ENCODE results near the gene VENTX.

VENTX gene

GRCh38 chr10:133277277-133277992 is 39.8 kb downstream of the VENTX start:
- no peak overlapping the region for H3K4me3 ChIP-seq (replicated peaks in 1 of 2; ENCODE audit: low read depth in 2 of 2, low read length in 2 of 2)
- DNase-seq (ENCODE audit: low read depth in 2 of 2): no peak
- TF ChIP-seq CTCF (IDR thresholded peaks at IDR 0.05; ENCODE audit: low read depth, low read length): no peak

DNA sequence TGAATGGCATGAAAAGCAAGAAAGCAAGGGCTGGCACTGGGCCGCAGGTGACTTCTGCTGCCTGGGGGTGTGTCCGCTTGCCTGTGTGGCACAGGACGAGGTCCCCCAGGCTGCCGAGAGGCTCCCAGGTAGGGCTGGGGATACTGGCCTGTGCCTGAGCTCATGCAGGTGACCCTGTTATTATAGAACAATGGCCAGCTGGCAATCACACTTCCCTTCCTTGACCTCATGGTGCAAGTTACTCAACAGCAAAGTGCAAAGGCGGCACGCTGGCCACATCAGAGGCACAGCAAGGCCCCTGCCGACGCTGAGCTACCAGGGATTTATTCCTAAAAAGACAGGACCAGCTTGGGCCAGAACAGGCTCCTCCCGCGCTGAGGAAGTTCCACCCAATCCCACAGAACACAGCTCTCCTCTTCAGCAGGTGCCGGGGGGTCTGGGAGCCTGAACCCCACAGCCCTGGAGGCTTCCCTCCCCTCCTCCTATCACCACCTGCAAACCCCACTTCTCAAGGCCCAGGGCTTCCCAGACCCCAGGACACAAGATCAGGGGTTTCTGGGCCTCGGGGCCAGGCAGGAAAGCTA is 40.4 kb downstream of the VENTX start:
- no peak for DNase-seq (ENCODE audit: low read depth in 2 of 2)
- H3K4me3 ChIP-seq (replicated peaks in 1 of 2; ENCODE audit: low read depth in 2 of 2, low read length in 2 of 2): no peak overlapping the region
- TF ChIP-seq CTCF (IDR thresholded peaks at IDR 0.05; ENCODE audit: low read depth, low read length): no peak

- peak; percentile 44 to 45 for DNase-seq (ENCODE audit: low read depth in 2 of 2)
- H3K4me3 ChIP-seq (replicated peaks in 1 of 2; ENCODE audit: low read depth in 2 of 2, low read length in 2 of 2): no peak overlapping the region
- no peak for TF ChIP-seq CTCF (IDR thresholded peaks at IDR 0.05; ENCODE audit: low read depth, low read length)
Observed at GRCh38 chr10:133278577-133279265, 41.1 kb downstream of the VENTX start.

DNA sequence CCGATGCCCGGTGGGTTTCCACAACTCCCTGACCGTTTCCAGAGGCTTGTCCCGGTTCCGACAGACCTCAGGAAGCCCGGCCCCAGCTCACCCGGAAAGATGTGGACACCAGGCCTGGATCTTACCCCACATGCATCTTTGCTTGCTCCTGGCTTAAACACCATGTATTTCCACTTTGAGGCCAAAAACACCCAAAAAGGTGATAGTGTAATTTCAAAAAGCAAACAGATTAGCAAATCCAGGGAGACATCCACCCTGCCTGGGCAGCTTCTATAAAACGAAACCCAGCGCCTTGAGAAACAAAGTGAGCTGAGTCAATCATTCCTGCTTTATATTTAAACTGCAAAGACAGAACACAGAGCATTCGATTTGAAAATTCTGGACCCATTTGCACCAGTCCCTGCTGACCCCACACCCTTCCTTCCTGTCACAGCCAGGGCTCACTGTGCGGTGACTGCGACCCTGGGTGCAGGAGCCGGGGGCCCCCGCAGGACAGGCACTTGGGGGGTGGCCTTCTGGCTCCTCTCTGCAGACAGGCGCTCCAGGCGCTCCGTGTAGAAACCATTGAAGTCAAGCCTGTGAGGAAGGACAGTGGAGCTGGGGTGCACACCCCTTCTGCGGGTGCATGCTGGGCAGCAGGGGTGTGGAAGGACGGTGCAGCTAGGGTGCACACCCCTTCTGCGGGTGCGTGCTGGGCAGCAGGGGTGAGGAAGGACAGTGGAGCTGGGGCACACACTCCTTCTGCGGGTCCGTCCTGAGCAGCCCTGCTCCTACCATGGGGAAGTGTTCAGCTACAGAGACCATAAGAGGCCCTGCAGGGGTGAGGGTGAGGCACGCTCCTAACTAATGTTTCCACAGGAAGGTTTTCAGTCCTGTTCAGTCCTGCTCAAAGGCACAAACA is 41.9 kb downstream of the VENTX start:
- TF ChIP-seq CTCF (IDR thresholded peaks at IDR 0.05; ENCODE audit: low read depth, low read length): no peak
- no peak overlapping the region for H3K4me3 ChIP-seq (replicated peaks in 1 of 2; ENCODE audit: low read depth in 2 of 2, low read length in 2 of 2)
- no peak for DNase-seq (ENCODE audit: low read depth in 2 of 2)

DNA sequence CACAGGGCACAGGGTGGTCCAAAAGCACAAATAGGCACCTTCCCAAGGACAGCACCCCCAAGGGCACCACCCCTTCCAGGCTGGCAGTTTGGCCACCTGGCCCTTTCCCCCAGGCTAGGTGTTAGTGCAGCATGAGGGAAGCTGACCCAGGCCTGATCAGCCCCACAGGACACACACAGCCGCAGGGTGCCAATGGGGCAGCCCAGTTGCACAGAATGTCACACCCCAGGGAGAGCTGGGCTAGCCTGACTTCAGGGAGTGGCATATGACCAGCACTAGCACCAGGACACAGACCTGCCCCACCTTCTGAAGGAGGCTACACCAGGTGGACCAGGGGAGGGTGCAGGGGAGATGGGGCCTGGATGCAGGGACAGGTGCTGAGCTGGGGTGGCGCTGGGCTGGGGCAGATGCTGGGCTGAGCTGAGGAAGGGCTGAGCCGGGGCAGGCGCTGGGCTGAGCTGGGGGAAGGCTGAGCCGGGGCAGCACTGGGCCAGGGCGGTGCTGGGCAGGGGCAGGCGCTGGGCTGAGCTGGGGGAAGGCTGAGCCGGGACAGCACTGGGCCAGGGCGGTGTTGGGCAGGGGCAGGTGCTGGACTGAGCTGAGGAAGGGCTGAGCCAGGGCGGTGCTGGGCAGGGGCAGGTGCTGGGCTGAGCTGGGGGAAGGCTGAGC is 42.9 kb downstream of the VENTX start:
- no peak overlapping the region for H3K4me3 ChIP-seq (replicated peaks in 1 of 2; ENCODE audit: low read depth in 2 of 2, low read length in 2 of 2)
- no peak for DNase-seq (ENCODE audit: low read depth in 2 of 2)
- no peak for TF ChIP-seq CTCF (IDR thresholded peaks at IDR 0.05; ENCODE audit: low read depth, low read length)

- DNase-seq (ENCODE audit: low read depth in 2 of 2): no peak
- H3K4me3 ChIP-seq (replicated peaks in 1 of 2; ENCODE audit: low read depth in 2 of 2, low read length in 2 of 2): no peak overlapping the region
- no peak for TF ChIP-seq CTCF (IDR thresholded peaks at IDR 0.05; ENCODE audit: low read depth, low read length)
Observed at GRCh38 chr10:133281084-133281483, 43.4 kb downstream of the VENTX start.
